Gastrocnemius medialis (tissue), 4 donors: ENCODE results near the gene CRACDL. TPM values are rescaled to one million over a fixed set of nuclear protein-coding genes. Genes with fewer than 3 reads are reported as not detected.

Experiments
- ATAC-seq, 2 donors: fragments of 150-250 bp; one replicate each; pipeline ENCODE4 v1.9.1; 2016
- DNase-seq, 2 donors: peaks; one replicate each; pipeline ENCODE4 v3.0.0-alpha.2; 2019
- H3K27ac ChIP-seq, 4 donors: fragments of 200-600 bp; sonication (generic); 1 replicate in 1 of 4; 2 replicates in 3 of 4; pipeline ENCODE4 v1.5.1; 2016 to 2018; ENCODE audit warnings: mild to moderate bottlenecking in 2 of 4, moderate library complexity in 1 of 4
- H3K27me3 ChIP-seq, 3 donors: fragments of 200-600 bp; sonication (generic) in 2 of 3; 1 replicate in 1 of 3; 2 replicates in 2 of 3; pipeline versions ENCODE4 v1.5.1 to v1.6.0; 2016 to 2019; ENCODE audit warnings: mild to moderate bottlenecking in 1 of 3, moderate library complexity in 1 of 3
- H3K36me3 ChIP-seq, 2 donors: fragments of 200-600 bp; sonication (generic) in 1 of 2; one replicate each; pipeline ENCODE4 v1.5.1; 2017 to 2018
- H3K4me1 ChIP-seq, 2 donors: fragments of 200-600 bp; sonication (generic) in 1 of 2; one replicate each; pipeline ENCODE4 v1.5.1; 2016 to 2017; ENCODE audit warnings: mild to moderate bottlenecking in 2 of 2
- H3K4me3 ChIP-seq, 4 donors: fragments of 200-600 bp; sonication (generic) in 3 of 4; 1 replicate in 1 of 4; 2 replicates in 3 of 4; pipeline ENCODE4 v1.5.1; 2016 to 2019; ENCODE audit warnings: mild to moderate bottlenecking in 2 of 4
- H3K9me3 ChIP-seq, 3 donors: fragments of 200-600 bp; sonication (generic) in 2 of 3; 1 replicate in 1 of 3; 2 replicates in 2 of 3; pipeline ENCODE4 v1.5.1; 2016 to 2019
- CTCF ChIP-seq, 5 experiments: fragments of 450-650 bp in 3 of 5; fragments of 200-600 bp in 2 of 5; sonication (generic) in 2 of 5; IDR thresholded peaks in 4 of 5; conservative IDR thresholded peaks in 1 of 5; 1 replicate in 4 of 5; 2 replicates in 1 of 5; pipeline ENCODE4 v1.5.1; 2016 to 2019; ENCODE audit warnings: antibody characterized with exemption in 5 of 5, mild to moderate bottlenecking in 3 of 5, moderate library complexity in 3 of 5
- POLR2A ChIP-seq, 2 donors: fragments of 450-650 bp; IDR thresholded peaks; one replicate each; pipeline ENCODE4 v1.6.1; 2017; ENCODE audit warnings: antibody characterized with exemption in 2 of 2, mild to moderate bottlenecking in 2 of 2, moderate library complexity in 2 of 2
- in situ Hi-C, 4 donors: fragments of 200-750 bp; cut with MboI; loops; one replicate each; pipeline versions ENCODE4 v1.15.0 to v1.8.0; 2017; ENCODE audit warnings: low sequenced_read_pairs in 4 of 4
- intact Hi-C: fragments of 100-400 bp; cut with DNase I; formaldehyde crosslinking; loops from one replicate; pipeline ENCODE4 v1.15.1; 2023; ENCODE audit warnings: low total_unique reads
- total RNA-seq, 4 donors: library from RNA; depleted of rRNA; stranded (reverse); fragments of >200 nt; gene quantifications; one replicate each; pipeline versions ENCODE4 v1.1.0 to v1.2.3, GENCODE V29; 2016

CRACDL gene
- total RNA-seq, 4 donors from 2014 or later, result 0.71 to 18.2 (median 2.9) TPM

GRCh38 chr2:98830571-98831145, 105.4 kb downstream of the CRACDL start:
- no peaks in the 10 kb centered on the region for H3K4me1 ChIP-seq
- DNase-seq (no peak), ATAC-seq (no peak)
- no peak overlapping the region for H3K4me3 ChIP-seq
- intact Hi-C loops, result loop anchor here (10.0 kb wide), 1 partner anchor 416 kb away; no protein-coding TSS in a partner anchor
- no peaks in the 10 kb centered on the region for H3K9me3 ChIP-seq
- no peak overlapping the region for H3K27ac ChIP-seq
- TF ChIP-seq POLR2A (IDR thresholded peaks at IDR 0.05), result no peak
- TF ChIP-seq CTCF (IDR thresholded peaks at IDR 0.05 in 4 of 5, conservative IDR thresholded peaks at IDR 0.05 in 1 of 5), result no peak
- in situ Hi-C loops, result loop anchor here in 2 of 4 donors (25.0 kb wide), 1 partner anchor 418 kb away; no protein-coding TSS in a partner anchor
- H3K27me3 ChIP-seq, result no peaks in the 10 kb centered on the region
- no peaks in the 10 kb centered on the region for H3K36me3 ChIP-seq

- TF ChIP-seq POLR2A (IDR thresholded peaks at IDR 0.05) (no peak), CTCF (IDR thresholded peaks at IDR 0.05 in 4 of 5, conservative IDR thresholded peaks at IDR 0.05 in 1 of 5) (no peak)
- DNase-seq, result no peak
- H3K36me3 ChIP-seq, result no peaks in the 10 kb centered on the region
- no peak overlapping the region for H3K4me3 ChIP-seq
- H3K4me1 ChIP-seq, result peaks cover 0 to 8% of the 10 kb centered on the region in 2 donors
- intact Hi-C loops (loop anchor here (10.0 kb wide), 1 partner anchor 415 kb away; no protein-coding TSS in a partner anchor), in situ Hi-C loops (loop anchor here in 2 of 4 donors (25.0 kb wide), 1 partner anchor 417 kb away; no protein-coding TSS in a partner anchor)
- no peak for ATAC-seq
- no peak overlapping the region for H3K27ac ChIP-seq
- no peaks in the 10 kb centered on the region for H3K9me3 ChIP-seq
- H3K27me3 ChIP-seq, result no peaks in the 10 kb centered on the region
These were observed 106.3 kb downstream of the CRACDL start for GRCh38 chr2:98829581-98830270.

- no peak for TF ChIP-seq POLR2A (IDR thresholded peaks at IDR 0.05)
- no peak for TF ChIP-seq CTCF (IDR thresholded peaks at IDR 0.05 in 4 of 5, conservative IDR thresholded peaks at IDR 0.05 in 1 of 5)
- Histone ChIP-seq H3K4me3 (no peak overlapping the region), H3K27ac (no peak overlapping the region), H3K4me1 (peaks cover 0 to 11% of the 10 kb centered on the region in 2 donors), H3K27me3 (no peaks in the 10 kb centered on the region), H3K9me3 (no peaks in the 10 kb centered on the region), H3K36me3 (no peaks in the 10 kb centered on the region)
- in situ Hi-C loops, result loop anchor here in 2 of 4 donors (25.0 kb wide), 1 partner anchor 417 kb away; no protein-coding TSS in a partner anchor
- ATAC-seq (no peak), DNase-seq (no peak)
- intact Hi-C loops, result no loop called here
These were observed 107.1 kb downstream of the CRACDL start for GRCh38 chr2:98828793-98829371.

GRCh38 chr2:98828369-98828744, 107.7 kb downstream of the CRACDL start:
- intact Hi-C loops (no loop called here), in situ Hi-C loops (loop anchor here in 2 of 4 donors (25.0 kb wide), 1 partner anchor 416 kb away; no protein-coding TSS in a partner anchor)
- DNase-seq (no peak), ATAC-seq (no peak)
- Histone ChIP-seq H3K4me3 (no peak overlapping the region), H3K4me1 (peaks cover 0 to 16% of the 10 kb centered on the region in 2 donors), H3K27me3 (peaks cover 0 to 3% (median under 1%) of the 10 kb centered on the region in 3 donors), H3K27ac (no peak overlapping the region), H3K36me3 (no peaks in the 10 kb centered on the region), H3K9me3 (no peaks in the 10 kb centered on the region)
- TF ChIP-seq CTCF (IDR thresholded peaks at IDR 0.05 in 4 of 5, conservative IDR thresholded peaks at IDR 0.05 in 1 of 5), result no peak
- no peak for TF ChIP-seq POLR2A (IDR thresholded peaks at IDR 0.05)
